T-helper 2 cell treated with Interferon-gamma antibody and Interleukin-4, amounts not matched to agents 5 μg/mL and 100 μg/mL, for 36 hours (primary cell): ENCODE measurements around the gene MRPL36.
"Not testable (repeated sequence)": the region's sequence is repeated elsewhere in the genome, so short reads cannot be mapped to it uniquely, and the experiment has no call there.

Experiments
- DNase-seq: peaks from one replicate; pipeline ENCODE4 v3.0.0; 2021; ENCODE audit warnings: low spot score
- H3K27ac Mint-ChIP-seq: one replicate; pipeline ENCODE4 v1.8.0; 2021; ENCODE audit warnings: mild to moderate bottlenecking, mixed read lengths
- H3K27me3 Mint-ChIP-seq: one replicate; pipeline ENCODE4 v1.8.0; 2021; ENCODE audit warnings: low read depth, mixed read lengths
- H3K36me3 Mint-ChIP-seq: one replicate; pipeline ENCODE4 v1.8.0; 2021; ENCODE audit warnings: low read depth, mixed read lengths
- H3K4me1 Mint-ChIP-seq: one replicate; pipeline ENCODE4 v1.8.0; 2021; ENCODE audit warnings: low read depth, mixed read lengths
- H3K4me3 Mint-ChIP-seq: one replicate; pipeline ENCODE4 v1.8.0; 2022; ENCODE audit warnings: mild to moderate bottlenecking, moderate library complexity, mixed read lengths
- H3K9me3 Mint-ChIP-seq: one replicate; pipeline ENCODE4 v1.8.0; 2021; ENCODE audit warnings: mixed read lengths

The MRPL36 gene

DNA sequence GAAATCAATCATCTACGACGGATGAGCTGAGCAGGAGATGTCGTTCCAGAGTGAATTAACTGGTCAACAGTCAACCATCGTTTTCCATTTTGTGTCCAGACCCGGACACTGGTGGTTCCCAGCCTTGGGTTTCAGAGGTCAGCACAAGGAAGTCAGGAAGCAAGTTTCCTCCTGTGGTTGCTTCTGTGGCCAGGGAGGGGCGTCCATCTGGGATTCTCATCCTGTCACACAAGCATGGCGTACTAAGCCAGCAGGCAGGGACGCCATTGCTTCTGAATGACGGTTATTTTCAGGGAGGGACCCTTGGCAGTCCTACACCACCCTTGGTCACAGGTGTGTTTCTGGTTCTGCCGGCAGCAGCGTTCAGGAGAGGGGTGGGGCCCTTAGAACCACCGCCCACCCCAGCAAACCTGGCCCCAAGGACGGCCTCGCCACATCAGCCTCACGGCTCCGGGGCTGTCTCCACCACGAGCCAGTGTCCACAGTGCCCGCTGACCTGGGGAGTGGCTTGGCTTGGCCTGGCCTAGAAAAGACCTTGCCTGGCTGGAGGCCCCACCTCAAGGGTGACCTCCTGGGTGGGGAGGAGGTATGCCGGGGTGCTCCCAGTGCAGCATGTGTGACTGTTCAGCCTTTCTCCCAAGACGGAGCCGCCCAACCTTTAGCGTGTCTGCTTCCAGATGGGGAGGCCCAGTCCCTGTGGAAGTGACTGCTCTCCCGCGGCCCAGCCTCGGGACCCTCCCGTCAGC, 26.8 kb upstream of the MRPL36 start:
- no peaks in the 10 kb centered on the region for H3K4me1 Mint-ChIP-seq
- no peaks in the 10 kb centered on the region for H3K9me3 Mint-ChIP-seq
- H3K36me3 Mint-ChIP-seq, result peaks cover 5% of the 10 kb centered on the region
- H3K27ac Mint-ChIP-seq, result no peak overlapping the region
- no peak for DNase-seq
- H3K4me3 Mint-ChIP-seq, result no peak overlapping the region
- no peaks in the 10 kb centered on the region for H3K27me3 Mint-ChIP-seq

DNA sequence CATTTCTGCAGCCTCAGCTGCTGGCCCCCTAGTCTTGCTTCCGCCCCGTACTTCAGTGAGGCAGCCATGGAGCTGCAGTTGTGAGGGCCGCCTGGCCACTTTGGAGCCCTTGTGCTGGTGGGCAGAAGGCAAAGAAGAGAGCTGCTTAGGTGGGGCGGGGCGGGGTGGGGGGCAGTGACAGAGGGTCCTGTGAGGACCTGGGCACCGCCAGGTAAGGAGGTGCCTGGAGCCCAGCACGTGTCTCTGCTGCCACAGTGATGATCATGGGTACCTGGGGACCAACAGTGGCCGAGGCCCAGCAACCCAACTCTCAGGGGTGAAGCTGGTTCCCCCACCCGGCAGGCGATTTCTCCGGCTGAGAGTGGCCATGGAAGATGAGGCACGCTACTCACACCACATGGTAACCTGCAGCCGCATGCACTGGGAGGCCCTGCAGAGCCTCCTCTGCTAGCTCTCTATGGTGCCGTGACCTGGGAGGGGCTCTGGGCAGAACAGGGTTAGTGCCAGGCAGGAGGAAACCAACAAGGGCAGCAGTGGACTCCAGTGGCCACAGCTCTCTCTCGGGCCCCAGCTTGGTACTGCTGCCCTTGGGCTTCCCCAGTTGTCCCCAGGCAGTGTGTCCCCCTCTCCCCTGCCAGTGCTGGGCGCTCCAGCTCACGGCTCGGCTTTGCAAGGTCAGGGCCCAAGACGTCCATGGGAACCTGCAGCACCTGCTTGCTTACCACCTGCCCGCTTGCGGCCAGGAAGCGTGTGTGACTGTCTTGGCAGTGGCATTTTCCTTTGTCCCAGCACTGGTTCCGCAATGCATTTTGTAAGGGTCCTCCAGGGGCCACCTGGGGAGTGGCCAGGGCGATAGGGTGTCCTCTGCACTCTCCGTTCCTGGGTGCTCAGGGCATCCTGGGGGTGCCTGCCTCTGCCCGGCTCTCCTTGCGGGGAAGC, 25.5 kb upstream of the MRPL36 start:
- Mint-ChIP-seq H3K36me3 (peaks cover 8% of the 10 kb centered on the region), H3K4me3 (no peak overlapping the region), H3K27me3 (no peaks in the 10 kb centered on the region), H3K27ac (no peak overlapping the region), H3K9me3 (no peaks in the 10 kb centered on the region), H3K4me1 (no peaks in the 10 kb centered on the region)
- no peak for DNase-seq

DNA sequence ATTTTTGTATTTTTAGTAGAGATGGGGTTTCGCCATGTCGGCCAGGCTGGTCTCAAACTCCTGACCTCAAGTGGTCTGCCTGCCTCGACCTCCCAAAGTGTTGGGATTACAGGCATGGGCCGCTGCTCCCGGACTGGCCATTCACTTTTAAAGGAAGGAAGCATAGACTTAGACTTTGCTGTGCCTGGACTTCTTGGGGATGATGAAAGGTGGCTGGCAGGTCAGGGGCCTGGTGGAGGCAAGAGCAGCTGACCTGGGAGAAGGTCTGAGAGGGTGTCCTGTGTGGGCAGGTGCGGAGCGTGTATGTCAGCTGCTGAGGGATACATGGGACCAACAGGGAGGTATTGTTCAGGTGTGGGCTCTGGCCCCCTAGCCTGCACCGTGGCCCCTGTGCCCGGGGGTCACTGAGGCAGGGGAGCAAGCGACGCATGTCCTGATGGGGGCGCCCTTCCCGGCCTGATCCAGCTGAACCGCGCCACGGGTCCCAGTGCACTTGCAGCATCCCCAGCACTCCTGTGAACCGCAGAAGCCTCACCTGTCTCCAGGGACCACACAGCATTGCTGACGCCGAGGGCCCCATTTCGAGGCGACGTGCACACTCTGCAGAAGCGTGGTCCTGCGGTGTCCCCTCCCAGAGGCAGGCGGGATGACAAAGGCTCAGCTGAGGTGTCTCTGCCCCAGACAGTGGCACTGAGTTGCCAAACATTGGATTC, 24.6 kb upstream of the MRPL36 start:
- no peaks in the 10 kb centered on the region for H3K9me3 Mint-ChIP-seq
- no peak overlapping the region for H3K4me3 Mint-ChIP-seq
- no peaks in the 10 kb centered on the region for H3K4me1 Mint-ChIP-seq
- H3K27me3 Mint-ChIP-seq, result no peaks in the 10 kb centered on the region
- H3K36me3 Mint-ChIP-seq, result peaks cover 8% of the 10 kb centered on the region
- H3K27ac Mint-ChIP-seq, result no peak overlapping the region
- DNase-seq, result no peak

DNA sequence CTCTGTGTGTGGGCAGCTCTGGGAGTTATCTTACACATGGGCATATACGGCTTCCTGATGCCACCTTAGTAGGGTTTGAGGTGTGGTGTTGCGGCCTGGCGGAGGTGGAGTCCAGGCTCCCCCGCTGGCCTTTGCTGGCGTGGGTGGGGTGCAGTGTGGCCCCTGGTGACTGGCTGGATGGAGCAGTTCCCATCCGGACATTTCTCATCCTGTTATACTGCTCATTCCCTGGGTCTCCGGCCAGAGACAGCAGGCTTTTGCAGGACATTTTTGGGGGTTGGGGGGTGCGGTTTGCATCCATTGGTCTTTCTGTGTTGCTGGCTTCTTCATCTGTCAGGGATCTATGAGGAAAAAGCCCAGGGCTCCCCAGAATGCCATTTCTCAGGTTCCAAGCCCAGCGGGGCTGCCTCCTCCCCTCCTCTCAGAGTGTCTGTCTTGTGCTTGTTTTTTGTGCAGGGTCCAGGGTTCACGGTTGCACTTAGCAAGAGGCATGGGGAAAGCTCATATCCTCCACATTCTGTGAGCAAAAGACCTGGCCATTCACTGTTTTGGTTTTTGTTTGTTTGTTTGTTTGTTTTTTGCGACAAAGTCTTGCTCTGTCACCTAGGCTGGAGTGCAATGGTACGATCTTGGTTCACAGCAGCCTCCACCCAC, 23.9 kb upstream of the MRPL36 start:
- H3K4me1 Mint-ChIP-seq, result no peaks in the 10 kb centered on the region
- no peak overlapping the region for H3K27ac Mint-ChIP-seq
- no peak for DNase-seq
- H3K9me3 Mint-ChIP-seq, result no peaks in the 10 kb centered on the region
- H3K27me3 Mint-ChIP-seq, result no peaks in the 10 kb centered on the region
- H3K4me3 Mint-ChIP-seq, result no peak overlapping the region
- H3K36me3 Mint-ChIP-seq, result peaks cover 15% of the 10 kb centered on the region

DNA sequence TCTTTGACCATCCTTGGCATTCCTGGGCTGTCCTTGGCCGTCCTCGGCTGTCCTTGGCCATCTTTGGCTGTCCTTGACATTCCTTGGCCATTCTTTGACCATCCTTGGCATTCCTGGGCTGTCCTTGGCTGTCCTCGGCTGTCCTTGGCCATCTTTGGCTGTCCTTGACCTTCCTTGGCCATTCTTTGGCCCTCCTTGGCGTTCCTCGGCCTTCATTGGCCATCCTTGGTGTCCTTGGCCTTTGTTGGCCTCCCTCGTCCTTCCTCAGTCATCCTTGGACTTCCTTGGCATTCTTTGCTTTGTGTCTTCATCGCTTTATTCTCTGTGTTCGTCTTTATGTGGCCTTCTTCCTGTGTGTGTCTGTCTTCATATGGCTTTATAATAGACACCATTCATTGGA, 22.2 kb upstream of the MRPL36 start:
- DNase-seq, result no peak
- H3K4me3 Mint-ChIP-seq, result no peak overlapping the region
- H3K9me3 Mint-ChIP-seq, result no peaks in the 10 kb centered on the region
- H3K36me3 Mint-ChIP-seq, result peaks cover 31% of the 10 kb centered on the region
- H3K27me3 Mint-ChIP-seq, result no peaks in the 10 kb centered on the region
- H3K27ac Mint-ChIP-seq, result no peak overlapping the region
- no peaks in the 10 kb centered on the region for H3K4me1 Mint-ChIP-seq

DNA sequence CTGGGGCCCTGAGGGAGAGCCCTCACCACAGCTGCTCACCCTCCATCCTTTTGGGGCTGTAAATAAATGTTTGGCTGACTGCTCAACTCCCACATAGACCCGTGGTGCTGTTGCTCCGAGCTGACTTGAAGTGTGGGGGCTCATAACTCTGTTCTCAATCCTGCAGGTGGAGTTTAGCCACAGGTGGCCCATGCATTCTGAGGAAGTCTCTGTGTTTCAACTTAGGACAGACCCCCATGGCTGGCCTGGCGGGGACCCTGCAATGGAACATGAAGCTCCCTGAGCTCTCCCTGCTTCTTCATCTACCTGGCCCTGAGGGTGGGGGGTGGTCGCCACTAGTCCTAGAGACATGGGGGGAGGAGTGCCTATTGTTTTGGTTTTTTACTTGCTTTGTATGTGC, 21.3 kb upstream of the MRPL36 start:
- Mint-ChIP-seq H3K9me3 (no peaks in the 10 kb centered on the region), H3K36me3 (peaks cover 36% of the 10 kb centered on the region), H3K4me3 (no peak overlapping the region), H3K27ac (no peak overlapping the region), H3K27me3 (no peaks in the 10 kb centered on the region), H3K4me1 (no peaks in the 10 kb centered on the region)
- DNase-seq, result no peak

DNA sequence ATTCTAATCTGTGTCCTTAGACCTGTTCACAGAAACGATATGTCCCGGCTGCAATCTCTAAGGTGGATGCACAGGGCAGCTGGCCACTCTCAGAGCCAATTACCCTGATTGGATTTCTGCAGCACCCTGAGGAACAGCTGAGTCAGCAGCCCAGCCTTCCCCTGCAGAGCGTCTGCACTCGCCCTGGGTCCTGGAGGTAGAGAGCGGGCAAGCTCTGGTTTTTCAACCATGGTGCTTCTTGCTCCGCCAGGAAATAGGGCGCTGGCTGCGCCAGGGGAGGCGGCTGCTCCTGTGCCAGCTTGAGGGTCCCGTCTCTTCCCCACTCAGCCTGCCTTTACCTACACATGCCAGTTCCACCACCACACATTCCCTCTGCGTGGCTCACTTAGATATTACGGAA, 20.7 kb upstream of the MRPL36 start:
- Mint-ChIP-seq H3K4me1 (no peaks in the 10 kb centered on the region), H3K27ac (no peak overlapping the region), H3K27me3 (no peaks in the 10 kb centered on the region), H3K4me3 (no peak overlapping the region), H3K36me3 (peaks cover 40% of the 10 kb centered on the region), H3K9me3 (no peaks in the 10 kb centered on the region)
- DNase-seq, result no peak

DNA sequence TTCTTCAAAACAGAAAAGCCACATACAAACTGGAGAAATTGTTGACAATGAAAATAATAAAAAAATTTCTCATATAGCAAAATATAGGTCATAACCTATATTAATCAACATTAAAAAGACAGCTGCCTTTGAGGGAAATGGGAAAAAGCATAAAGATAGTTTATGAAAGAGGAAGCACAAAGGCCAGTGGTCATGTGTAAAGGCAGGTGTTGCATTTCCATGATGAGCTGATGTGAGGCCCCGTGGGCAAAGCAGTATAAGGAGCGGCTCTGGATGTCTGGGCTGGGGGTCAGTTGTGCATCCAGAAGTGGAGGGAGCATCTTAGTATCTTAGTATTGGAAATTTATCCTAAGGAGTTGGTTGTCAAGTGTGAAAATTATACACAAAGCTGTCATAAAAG, 19.8 kb upstream of the MRPL36 start:
- no peak overlapping the region for H3K4me3 Mint-ChIP-seq
- peaks cover 48% of the 10 kb centered on the region for H3K36me3 Mint-ChIP-seq
- H3K4me1 Mint-ChIP-seq, result no peaks in the 10 kb centered on the region
- H3K27me3 Mint-ChIP-seq, result no peaks in the 10 kb centered on the region
- H3K27ac Mint-ChIP-seq, result no peak overlapping the region
- no peak for DNase-seq
- no peaks in the 10 kb centered on the region for H3K9me3 Mint-ChIP-seq

DNA sequence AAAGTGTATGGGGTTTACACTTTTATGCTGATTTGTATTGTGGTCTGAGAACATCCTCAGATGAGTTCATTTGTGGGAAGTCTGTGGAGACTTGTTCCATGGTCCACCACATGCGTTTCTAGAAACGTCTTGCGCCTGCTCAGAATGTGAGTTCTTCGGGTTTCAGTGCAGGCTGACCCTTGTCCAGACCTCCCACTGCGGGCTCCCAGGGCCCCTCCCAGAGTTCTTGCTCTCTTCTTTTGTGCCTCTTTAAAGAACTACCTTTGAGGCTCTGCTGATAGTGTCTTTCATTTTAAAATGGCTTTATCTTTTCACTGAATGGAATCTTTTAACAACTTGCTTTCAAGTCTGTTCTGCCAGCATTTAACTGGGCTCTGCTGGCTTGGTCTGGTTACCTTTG, 19.1 kb upstream of the MRPL36 start:
- H3K4me1 Mint-ChIP-seq, result no peaks in the 10 kb centered on the region
- no peak for DNase-seq
- H3K27me3 Mint-ChIP-seq, result no peaks in the 10 kb centered on the region
- H3K27ac Mint-ChIP-seq, result no peak overlapping the region
- H3K4me3 Mint-ChIP-seq, result no peak overlapping the region
- peaks cover 55% of the 10 kb centered on the region for H3K36me3 Mint-ChIP-seq
- no peaks in the 10 kb centered on the region for H3K9me3 Mint-ChIP-seq

DNA sequence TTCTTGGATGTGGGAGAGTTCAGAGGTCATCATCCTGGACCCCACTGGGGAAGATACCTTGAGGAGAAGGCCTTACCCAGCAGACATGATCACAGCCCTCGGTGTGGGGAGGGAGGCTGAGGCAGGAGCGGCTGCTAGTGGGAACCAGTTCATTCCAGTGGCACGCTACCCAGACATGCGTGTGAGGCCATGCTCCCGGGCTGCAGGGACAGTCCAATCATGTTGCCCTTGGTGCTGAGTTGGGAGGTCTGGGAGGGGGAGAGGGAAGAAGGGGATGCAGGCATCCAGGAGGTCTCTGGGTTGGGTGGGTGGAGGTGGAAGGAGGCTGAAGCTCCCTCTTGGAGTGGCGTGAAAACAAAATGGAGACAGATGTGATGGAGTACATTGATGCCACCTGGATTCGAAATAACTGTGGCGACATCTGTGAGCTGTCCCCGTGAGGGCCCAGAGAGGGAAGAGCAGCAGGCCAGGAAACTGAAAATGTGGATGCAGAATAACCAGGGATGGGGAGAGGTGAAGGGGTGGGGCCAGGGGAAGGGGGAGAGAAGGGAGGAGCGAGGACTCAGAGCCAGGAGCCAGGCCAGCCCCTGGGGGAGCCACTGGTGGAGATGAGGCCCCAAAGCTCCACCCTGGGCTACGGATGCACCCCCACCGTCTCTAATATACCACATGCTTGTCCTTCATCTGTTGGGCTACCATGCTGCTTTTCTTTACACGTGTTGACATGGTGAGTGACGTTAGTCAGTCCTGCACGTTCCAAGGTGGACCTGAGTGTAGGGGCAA, 17.8 kb upstream of the MRPL36 start:
- Mint-ChIP-seq H3K27ac (no peak overlapping the region), H3K4me1 (no peaks in the 10 kb centered on the region), H3K27me3 (no peaks in the 10 kb centered on the region), H3K9me3 (no peaks in the 10 kb centered on the region), H3K36me3 (peaks cover 62% of the 10 kb centered on the region), H3K4me3 (no peak overlapping the region)
- no peak for DNase-seq

DNA sequence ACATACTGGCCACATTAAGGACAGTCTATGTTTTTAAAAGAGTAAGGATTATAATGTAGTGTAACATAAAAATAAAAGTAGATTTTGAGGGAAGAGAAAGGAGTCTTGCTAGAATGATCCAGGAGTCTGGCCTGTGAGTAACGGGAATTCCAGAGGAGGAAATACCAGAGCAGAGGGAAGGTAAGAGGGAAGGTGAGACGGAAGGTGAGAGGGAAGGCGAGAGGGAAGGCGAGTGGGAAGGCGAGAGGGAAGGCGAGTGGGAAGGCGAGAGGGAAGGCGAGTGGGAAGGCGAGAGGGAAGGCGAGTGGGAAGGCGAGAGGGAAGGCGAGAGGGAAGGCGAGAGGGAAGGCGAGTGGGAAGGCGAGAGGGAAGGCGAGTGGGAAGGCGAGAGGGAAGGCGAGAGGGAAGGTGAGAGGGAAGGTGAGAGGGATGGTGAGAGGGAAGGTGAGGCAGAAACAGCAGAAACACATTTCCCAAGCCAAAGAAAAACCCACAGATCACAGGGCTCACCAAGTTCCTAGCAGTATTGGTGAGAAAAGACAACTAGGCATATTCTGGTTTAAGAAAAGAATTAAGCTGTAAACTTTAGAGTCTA, 17.0 kb upstream of the MRPL36 start:
- not testable (repeated sequence) for H3K4me1 Mint-ChIP-seq, H3K27me3 Mint-ChIP-seq, H3K4me3 Mint-ChIP-seq, H3K9me3 Mint-ChIP-seq, DNase-seq, H3K27ac Mint-ChIP-seq
- H3K36me3 Mint-ChIP-seq, result peaks cover 65% of the 10 kb centered on the region

DNA sequence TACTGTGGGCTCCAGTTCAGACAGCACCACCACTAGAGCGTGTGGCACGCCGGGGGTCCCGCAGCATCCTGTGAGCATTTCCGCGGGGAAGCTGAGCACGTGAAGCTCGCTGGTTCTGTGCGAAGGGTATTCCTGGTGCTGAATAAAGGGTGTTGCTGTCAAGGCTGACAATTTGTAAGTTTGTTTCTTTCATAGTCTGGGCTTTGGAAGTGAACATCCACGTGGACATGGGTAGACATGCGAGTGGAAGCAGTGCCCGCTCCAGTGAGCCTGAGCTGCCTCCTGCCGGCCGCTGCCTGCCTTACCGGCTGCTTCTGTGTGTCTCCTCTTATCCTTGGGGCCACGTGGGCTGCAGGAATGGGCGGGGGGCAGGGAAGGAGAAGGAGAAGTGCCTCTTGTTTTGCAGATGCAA, 16.2 kb upstream of the MRPL36 start:
- Mint-ChIP-seq H3K4me3 (no peak overlapping the region), H3K27ac (no peak overlapping the region), H3K4me1 (no peaks in the 10 kb centered on the region), H3K27me3 (no peaks in the 10 kb centered on the region), H3K9me3 (no peaks in the 10 kb centered on the region), H3K36me3 (peaks cover 61% of the 10 kb centered on the region)
- no peak for DNase-seq
